MM.1S (cell line): ENCODE data around the gene PIK3R5.

Source experiments
- DNase-seq: peaks from one replicate; pipeline ENCODE4 v3.0.0-alpha.2; 2015
- H2AFZ ChIP-seq: fragments of 300-600 bp; sonication (generic); 2 replicates; pipeline ENCODE4 v1.6.0; 2016; ENCODE audit warnings: antibody characterized with exemption, low read length
- H3F3A ChIP-seq: fragments of 300-600 bp; sonication (generic); 2 replicates; pipeline ENCODE4 v1.6.1; 2016; ENCODE audit warnings: mild to moderate bottlenecking, antibody characterized with exemption, low read length, moderate library complexity, mixed read lengths; ENCODE audit not compliant: insufficient read depth
- H3K27ac ChIP-seq: fragments of 300-600 bp; sonication (generic); 2 replicates; pipeline ENCODE4 v1.5.1; 2016; ENCODE audit warnings: mild to moderate bottlenecking, low read length
- H3K27me3 ChIP-seq: fragments of 300-600 bp; sonication (generic); replicated peaks from 2 replicates; pipeline ENCODE4 v1.6.0; 2016; ENCODE audit warnings: low read length; ENCODE audit not compliant: insufficient read depth
- H3K36me3 ChIP-seq: fragments of 300-600 bp; sonication (generic); replicated peaks from 2 replicates; pipeline ENCODE4 v1.6.1; 2016; ENCODE audit warnings: mild to moderate bottlenecking, low read length, mixed read lengths; ENCODE audit not compliant: insufficient read depth
- H3K4me1 ChIP-seq: fragments of 300-600 bp; sonication (generic); 2 replicates; pipeline ENCODE4 v1.6.1; 2016; ENCODE audit warnings: low read length, mixed read lengths
- H3K4me2 ChIP-seq: fragments of 300-600 bp; sonication (generic); 2 replicates; pipeline ENCODE4 v1.6.0; 2016; ENCODE audit warnings: low read depth, low read length
- H3K4me3 ChIP-seq: fragments of 300-600 bp; sonication (generic); 2 replicates; pipeline ENCODE4 v1.5.1; 2016; ENCODE audit warnings: low read length, mixed read lengths
- H3K79me2 ChIP-seq: fragments of 300-600 bp; sonication (generic); 2 replicates; pipeline ENCODE4 v1.6.1; 2016; ENCODE audit warnings: mixed run types, low read length, mixed read lengths
- H3K9ac ChIP-seq: fragments of 300-600 bp; sonication (generic); 2 replicates; pipeline ENCODE4 v1.6.1; 2016; ENCODE audit warnings: low read length, mixed read lengths
- H3K9me2 ChIP-seq: fragments of 300-600 bp; sonication (generic); replicated peaks from 2 replicates; pipeline ENCODE4 v1.6.1; 2016; ENCODE audit warnings: mild to moderate bottlenecking, low read length, mixed read lengths; ENCODE audit not compliant: insufficient read depth
- H3K9me3 ChIP-seq: fragments of 300-600 bp; sonication (generic); replicated peaks from 2 replicates; pipeline ENCODE4 v1.6.1; 2016; ENCODE audit warnings: mild to moderate bottlenecking, low read length, mixed read lengths; ENCODE audit not compliant: insufficient read depth
- H4K20me1 ChIP-seq: fragments of 300-600 bp; sonication (generic); 2 replicates; pipeline ENCODE4 v1.6.1; 2016; ENCODE audit warnings: mild to moderate bottlenecking, low read length, moderate library complexity, mixed read lengths; ENCODE audit not compliant: insufficient read depth
- CTCF ChIP-seq: fragments of 300-600 bp; sonication (generic); IDR thresholded peaks from 2 replicates; pipeline ENCODE4 v1.5.1; 2016; ENCODE audit warnings: antibody characterized with exemption, low read length, mixed read lengths
- EZH2 ChIP-seq: fragments of 300-600 bp; sonication (generic); optimal IDR thresholded peaks from 2 replicates; pipeline ENCODE3; 2017; ENCODE audit warnings: low read depth, mild to moderate bottlenecking, antibody characterized with exemption, low read length, mixed read lengths
- EZH2phosphoT487 ChIP-seq: fragments of 300-600 bp; sonication (generic); IDR thresholded peaks from 2 replicates; pipeline ENCODE4 v1.6.1; 2018; ENCODE audit warnings: antibody characterized with exemption, low read length

Gene PIK3R5

DNA sequence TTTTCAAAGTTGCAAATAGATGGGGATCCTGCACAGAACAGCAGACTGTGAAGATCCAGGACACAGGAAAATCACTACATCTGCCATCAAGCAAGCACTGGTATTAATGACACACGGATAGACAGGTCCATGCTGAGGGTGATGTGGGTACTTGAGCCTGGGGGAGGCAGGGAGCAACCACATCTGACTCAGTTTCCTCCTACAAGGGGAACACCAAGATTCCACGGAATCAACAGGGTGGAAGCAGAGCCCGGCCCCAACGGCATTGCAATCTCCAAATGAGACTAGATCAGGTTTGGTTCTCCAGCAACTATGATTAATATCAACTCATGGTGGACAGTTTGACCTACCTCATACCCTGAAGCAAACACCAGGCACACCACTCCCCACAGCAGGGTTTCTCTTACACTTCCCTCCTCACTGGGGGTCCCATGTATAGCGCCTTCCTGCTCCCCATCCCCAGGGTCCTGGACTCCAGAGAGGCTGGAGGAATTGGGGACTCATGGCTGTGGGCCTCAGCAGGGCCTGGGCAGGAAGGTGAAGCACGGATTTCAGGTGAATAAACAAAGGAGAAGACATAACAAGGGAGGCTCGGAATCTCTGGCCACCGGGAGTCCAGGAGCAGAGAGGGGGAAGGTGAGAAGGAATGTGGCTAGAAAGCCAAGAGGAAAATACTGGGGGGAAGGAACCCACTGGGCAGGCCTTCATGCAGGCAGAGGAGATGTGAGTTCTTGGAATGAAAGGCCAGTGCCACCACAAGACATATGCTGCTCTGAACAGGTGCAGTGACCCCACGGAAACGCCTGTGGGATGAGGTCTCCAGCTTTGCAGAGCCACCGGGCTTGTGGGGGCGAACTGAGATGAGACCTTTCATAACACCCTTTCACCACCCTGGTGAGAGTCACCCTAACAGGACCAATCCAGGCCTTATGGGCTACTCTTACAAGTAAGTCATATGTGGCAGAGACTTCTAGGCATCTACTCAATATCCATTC, 68.6 kb downstream of the PIK3R5 start:
- Histone ChIP-seq H3K9me3 (no peaks in the 10 kb centered on the region), H3K36me3 (no peaks in the 10 kb centered on the region), H3K4me1 (peaks cover 7% of the 10 kb centered on the region), H3K4me3 (no peak overlapping the region), H3K9ac (no peak overlapping the region), H3K27ac (no peak overlapping the region), H3K9me2 (no peaks in the 10 kb centered on the region), H4K20me1 (no peaks in the 10 kb centered on the region), H3K27me3 (no peaks in the 10 kb centered on the region), H3F3A (no peaks in the 10 kb centered on the region), H3K4me2 (no peak overlapping the region), H2AFZ (no peak overlapping the region), H3K79me2 (no peaks in the 10 kb centered on the region)
- TF ChIP-seq EZH2 (no peak), CTCF (no peak), EZH2phosphoT487 (no peak)
- DNase-seq: no peak

DNA sequence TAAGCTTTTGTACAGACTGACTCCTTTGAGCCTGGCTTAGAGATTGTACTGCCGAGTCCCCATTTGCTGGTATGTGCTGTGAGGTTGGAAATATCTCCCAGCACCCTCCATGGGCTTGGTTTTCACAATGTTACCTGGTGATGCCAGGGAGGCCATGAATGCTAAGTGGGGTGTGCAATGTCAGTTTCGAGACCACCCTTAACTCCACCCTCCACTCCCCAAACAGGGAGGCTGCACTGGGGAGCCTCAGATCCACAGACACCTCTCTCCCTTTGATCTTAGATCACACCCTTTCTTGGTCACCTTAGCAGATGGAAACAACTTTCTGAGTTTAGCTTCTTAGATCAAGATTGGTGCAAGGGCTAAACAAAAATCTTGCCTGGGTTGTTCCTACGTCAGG, 69.4 kb downstream of the PIK3R5 start:
- H3K27me3 ChIP-seq: no peaks in the 10 kb centered on the region
- no peak overlapping the region for H3K4me3 ChIP-seq
- no peak for DNase-seq
- no peaks in the 10 kb centered on the region for H3F3A ChIP-seq
- H3K9me2 ChIP-seq: no peaks in the 10 kb centered on the region
- H3K36me3 ChIP-seq: no peaks in the 10 kb centered on the region
- H3K27ac ChIP-seq: no peak overlapping the region
- H4K20me1 ChIP-seq: no peaks in the 10 kb centered on the region
- peaks cover 9% of the 10 kb centered on the region for H3K4me1 ChIP-seq
- no peak overlapping the region for H3K4me2 ChIP-seq
- no peak for TF ChIP-seq EZH2
- TF ChIP-seq CTCF: no peak
- TF ChIP-seq EZH2phosphoT487: no peak
- no peak overlapping the region for H2AFZ ChIP-seq
- no peak overlapping the region for H3K9ac ChIP-seq
- H3K9me3 ChIP-seq: no peaks in the 10 kb centered on the region
- no peaks in the 10 kb centered on the region for H3K79me2 ChIP-seq

- H3K4me2 ChIP-seq: peak overlapping the region; percentile 63; the same call in 1 of the 2 replicates
- peak; percentile 63 for DNase-seq
- no peaks in the 10 kb centered on the region for H3K79me2 ChIP-seq
- H3K9ac ChIP-seq: no peak overlapping the region
- no peaks in the 10 kb centered on the region for H3K27me3 ChIP-seq
- no peaks in the 10 kb centered on the region for H4K20me1 ChIP-seq
- no peak overlapping the region for H3K27ac ChIP-seq
- H3K9me2 ChIP-seq: no peaks in the 10 kb centered on the region
- H3K9me3 ChIP-seq: no peaks in the 10 kb centered on the region
- no peaks in the 10 kb centered on the region for H3K36me3 ChIP-seq
- TF ChIP-seq CTCF: peak; percentile 79
- no peak for TF ChIP-seq EZH2
- H3F3A ChIP-seq: no peaks in the 10 kb centered on the region
- H2AFZ ChIP-seq: peak overlapping the region; percentile 40; the same call in 1 of the 2 replicates
- peaks cover 9% of the 10 kb centered on the region for H3K4me1 ChIP-seq
- peak overlapping the region; percentile 49 for H3K4me3 ChIP-seq
Observed at GRCh38 chr17:8894673-8895578, 70.6 kb downstream of the PIK3R5 start.
